GM10266 (cell line): ENCODE data around the gene ACTL10.

ENCODE experiments used
- DNase-seq: peaks from one replicate; pipeline ENCODE4 v3.0.0; 2012; ENCODE audit errors: extremely low spot score
- TF ChIP-seq, protein P1 (sequence below): IDR thresholded peaks from 2 replicates; pipeline ENCODE4 v1.5.1; 2012; ENCODE audit warnings: mild to moderate bottlenecking, low read depth; ENCODE audit not compliant: control insufficient read depth, insufficient read depth; ENCODE audit errors: missing control alignments

Gene ACTL10

DNA sequence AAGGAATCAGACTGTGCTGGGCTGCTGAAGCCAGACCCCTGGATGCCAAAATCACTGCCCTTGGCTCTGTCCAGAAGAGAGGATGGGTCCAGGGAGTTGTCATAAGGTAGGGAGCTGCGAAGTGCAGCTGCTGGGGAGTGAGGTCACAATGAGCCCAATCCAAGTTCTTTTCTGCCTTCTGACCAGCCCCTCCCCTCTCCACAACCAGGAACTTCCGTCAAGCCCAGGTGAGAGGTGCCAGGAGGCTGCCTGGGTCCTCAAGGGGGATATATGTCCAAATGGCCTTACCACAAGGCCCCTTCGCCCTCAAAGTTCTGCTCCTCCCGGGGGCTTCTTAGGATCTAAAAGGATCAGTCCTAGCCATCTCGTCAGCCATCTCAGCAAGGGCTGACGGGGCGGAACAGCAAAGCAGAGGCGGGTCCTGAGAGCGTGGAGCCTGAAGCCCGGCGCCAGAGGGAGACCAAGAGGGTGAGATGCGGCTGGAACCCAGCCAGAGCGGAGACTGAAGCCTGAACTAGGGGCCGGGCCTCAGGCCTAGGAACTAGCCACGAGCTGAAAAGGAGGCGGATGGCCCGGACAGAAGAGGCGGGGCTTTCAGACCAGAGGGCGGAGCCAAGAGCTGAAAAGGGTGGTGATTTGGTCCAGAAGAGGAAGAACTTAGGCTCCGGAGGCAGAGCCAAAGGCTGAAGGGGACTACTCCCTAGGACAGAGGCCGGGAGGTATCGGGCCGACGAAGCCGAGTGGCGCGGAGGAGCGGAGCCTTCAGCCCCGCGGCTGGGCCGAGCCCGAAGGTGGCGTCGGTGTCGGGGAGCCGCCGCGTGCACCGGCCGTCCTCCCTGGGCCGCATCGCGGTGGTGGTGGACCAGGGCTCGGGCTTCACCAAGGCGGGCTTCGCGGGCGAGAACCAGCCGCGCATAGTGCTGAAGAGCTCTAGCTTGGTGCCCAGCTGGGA lies at the start of gene ACTL10:
Gene ACTL10 (plus strand): TSS at position 651 of the 952 bp plus-strand sequence. CDS start 555 bp downstream, outside the sequence.
- DNase-seq: peak; percentile 98
- TF ChIP-seq, protein P1, sequence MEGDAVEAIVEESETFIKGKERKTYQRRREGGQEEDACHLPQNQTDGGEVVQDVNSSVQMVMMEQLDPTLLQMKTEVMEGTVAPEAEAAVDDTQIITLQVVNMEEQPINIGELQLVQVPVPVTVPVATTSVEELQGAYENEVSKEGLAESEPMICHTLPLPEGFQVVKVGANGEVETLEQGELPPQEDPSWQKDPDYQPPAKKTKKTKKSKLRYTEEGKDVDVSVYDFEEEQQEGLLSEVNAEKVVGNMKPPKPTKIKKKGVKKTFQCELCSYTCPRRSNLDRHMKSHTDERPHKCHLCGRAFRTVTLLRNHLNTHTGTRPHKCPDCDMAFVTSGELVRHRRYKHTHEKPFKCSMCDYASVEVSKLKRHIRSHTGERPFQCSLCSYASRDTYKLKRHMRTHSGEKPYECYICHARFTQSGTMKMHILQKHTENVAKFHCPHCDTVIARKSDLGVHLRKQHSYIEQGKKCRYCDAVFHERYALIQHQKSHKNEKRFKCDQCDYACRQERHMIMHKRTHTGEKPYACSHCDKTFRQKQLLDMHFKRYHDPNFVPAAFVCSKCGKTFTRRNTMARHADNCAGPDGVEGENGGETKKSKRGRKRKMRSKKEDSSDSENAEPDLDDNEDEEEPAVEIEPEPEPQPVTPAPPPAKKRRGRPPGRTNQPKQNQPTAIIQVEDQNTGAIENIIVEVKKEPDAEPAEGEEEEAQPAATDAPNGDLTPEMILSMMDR: peak; percentile 16

DNA sequence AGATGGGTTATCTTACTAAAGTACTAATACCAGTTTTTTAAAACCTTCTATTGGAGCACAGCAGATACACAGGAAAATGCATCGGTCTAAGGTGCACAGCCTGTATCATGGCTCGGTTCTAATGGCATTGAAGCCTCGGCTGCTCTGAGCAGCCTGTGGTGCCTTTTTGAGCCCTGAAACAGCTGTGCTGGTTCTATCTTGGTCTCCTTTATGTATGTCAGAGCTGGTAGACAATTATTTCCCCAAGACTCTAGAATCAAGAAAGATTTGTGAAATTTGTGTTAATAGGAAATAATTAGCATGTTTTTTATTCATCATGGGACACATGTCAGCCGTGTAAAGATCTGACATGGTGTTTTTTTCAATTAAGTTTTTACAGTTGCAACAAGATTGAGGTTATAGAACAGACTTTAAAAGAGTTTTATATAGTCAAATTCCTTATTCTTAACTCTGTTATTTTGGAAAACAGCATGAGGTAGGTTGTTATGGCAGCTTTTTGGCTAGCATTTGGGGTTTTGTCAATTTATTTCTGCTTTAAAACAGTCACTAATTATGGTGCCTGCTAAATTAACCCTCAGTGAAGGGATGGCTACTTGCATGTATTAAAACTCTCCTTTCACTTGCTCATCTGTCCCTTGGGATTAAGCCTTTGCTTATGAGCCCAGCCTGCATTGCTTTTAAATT lies 44.9 kb upstream of the ACTL10 start:
- no peak for DNase-seq
- TF ChIP-seq, protein P1: no peak

DNA sequence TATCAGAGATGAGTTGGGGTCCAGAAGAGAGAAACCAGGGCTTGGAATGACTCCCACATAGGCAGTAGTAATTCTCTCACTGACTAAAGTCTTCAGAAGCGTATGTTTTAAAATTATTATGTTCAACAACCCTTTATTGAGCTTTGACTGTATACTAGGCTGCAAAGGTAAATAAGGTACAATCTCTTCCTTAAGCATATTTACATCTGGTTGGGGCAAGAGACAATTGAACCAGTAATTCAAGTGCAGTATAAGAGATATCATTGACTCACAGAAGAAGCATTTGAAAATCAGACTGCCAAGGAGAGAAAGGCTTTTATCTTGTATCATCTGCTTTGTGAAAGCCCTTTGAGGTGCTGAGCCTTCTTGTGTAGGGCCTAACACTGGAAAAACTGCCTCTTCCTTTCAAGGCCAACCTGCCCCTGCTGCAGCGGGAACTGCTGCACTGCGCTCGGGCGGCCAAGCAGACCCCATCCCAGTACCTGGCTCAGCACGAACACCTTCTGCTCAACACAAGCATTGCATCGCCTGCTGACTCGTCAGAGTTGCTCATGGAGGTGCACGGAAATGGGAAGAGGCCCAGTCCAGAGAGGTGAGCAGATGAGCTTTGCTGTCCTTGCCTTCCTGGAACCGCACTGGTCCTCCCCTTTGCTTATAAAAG lies 43.9 kb upstream of the ACTL10 start:
- DNase-seq: no peak
- TF ChIP-seq, protein P1: no peak

DNA sequence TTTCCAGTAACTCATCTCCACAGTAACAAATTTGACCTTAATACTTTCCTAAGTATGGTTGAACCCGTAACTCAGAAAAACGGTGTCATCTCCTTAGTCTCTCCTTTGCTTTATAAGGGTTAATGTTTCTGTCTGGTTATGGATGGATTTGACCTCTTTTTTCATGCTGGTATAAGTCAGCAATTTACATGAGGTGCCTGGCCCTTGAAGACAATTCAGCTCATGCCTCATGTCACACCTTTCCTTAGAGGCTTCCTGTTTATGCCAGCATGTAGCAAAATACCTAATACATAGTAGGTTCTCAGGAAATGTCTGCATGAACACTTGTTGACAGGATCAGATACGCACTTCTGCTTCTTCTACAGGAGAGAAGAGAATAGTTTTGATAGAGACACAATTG lies 42.3 kb upstream of the ACTL10 start:
- TF ChIP-seq, protein P1: no peak

DNA sequence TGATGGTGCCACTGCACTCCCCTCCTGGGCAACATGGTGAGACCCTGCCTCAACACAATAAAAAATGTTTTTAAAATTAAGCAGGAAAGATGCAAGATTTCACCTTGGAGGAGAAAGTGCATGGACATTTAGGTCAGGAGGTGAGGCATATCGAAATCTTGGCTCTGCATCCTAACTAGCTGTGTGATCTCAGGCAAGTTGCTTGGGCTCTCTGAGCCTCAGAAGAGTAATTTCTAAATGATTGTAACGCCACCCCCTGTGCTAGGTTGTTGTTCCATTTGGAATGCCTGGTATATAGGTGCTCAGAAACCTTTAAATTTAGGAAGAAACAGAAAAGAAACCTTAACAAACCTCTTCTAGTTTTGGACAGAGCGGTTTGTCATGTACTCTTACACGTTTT lies 40.6 kb upstream of the ACTL10 start:
- TF ChIP-seq, protein P1: no peak
- no peak for DNase-seq

More for the DNA sequence above, 42.3 kb upstream of the ACTL10 start:
- DNase-seq: no peak

DNA sequence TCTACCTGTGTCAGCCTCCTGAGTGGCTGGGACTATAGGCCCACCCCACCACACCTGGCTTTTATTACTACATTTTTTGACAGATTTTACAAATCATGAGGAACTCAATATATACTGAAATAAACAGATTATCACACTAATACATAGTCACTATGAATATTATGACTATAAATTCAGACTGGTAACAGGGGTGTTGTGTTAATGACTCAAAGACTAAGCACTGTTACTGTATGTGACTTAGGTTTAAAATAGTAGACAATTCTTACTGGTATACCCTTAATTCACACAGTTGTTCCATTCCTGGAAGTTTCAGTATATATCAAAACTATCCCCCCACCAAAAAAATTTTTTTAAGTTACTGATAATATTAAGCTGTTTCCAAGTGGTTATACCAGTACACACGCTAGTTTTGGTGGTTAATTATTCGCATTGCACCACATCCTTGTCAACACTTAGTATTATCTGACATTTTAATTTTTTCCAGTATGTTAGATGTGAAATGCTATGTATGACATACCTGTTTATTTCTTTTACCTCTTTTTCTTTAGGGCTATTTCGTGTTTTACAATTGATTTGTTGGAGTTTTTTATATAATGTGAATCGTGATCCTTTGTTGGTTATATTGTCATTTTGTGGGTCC lies 39.0 kb upstream of the ACTL10 start:
- TF ChIP-seq, protein P1: no peak
- DNase-seq: no peak
